Hepatocyte (in vitro differentiated cells): ENCODE results near the gene EEF1G. TPM values are rescaled to one million over a fixed set of nuclear protein-coding genes. Genes with fewer than 3 reads are reported as not detected.

Source experiments
- DNase-seq: peaks from one replicate; pipeline ENCODE4 v3.0.0-alpha.2; 2016; ENCODE audit warnings: low spot score
- H2AFZ ChIP-seq: fragments of 200-600 bp; sonication (generic); 2 replicates; pipeline ENCODE4 v1.6.0; 2016; ENCODE audit warnings: antibody characterized with exemption, mild to moderate bottlenecking
- H3K27ac ChIP-seq: fragments of 200-600 bp; sonication (generic); 2 replicates; pipeline ENCODE4 v1.5.1; 2016; ENCODE audit warnings: mild to moderate bottlenecking
- H3K27me3 ChIP-seq: fragments of 200-600 bp; sonication (generic); 2 replicates; pipeline ENCODE4 v1.6.1; 2016
- H3K36me3 ChIP-seq: fragments of 200-600 bp; sonication (generic); replicated peaks from 2 replicates; pipeline ENCODE4 v1.5.1; 2016; ENCODE audit warnings: low read depth; ENCODE audit not compliant: insufficient read depth
- H3K4me1 ChIP-seq: fragments of 200-600 bp; sonication (generic); 2 replicates; pipeline ENCODE4 v1.5.1; 2016; ENCODE audit warnings: mild to moderate bottlenecking, moderate library complexity; ENCODE audit not compliant: insufficient read depth
- H3K4me2 ChIP-seq: fragments of 200-600 bp; sonication (generic); 2 replicates; pipeline ENCODE4 v1.6.0; 2016
- H3K4me3 ChIP-seq: fragments of 200-600 bp; sonication (generic); 2 replicates; pipeline ENCODE4 v1.5.1; 2016; ENCODE audit warnings: mild to moderate bottlenecking
- H3K79me2 ChIP-seq: fragments of 200-600 bp; sonication (generic); 2 replicates; pipeline ENCODE4 v1.6.0; 2017; ENCODE audit warnings: mild to moderate bottlenecking
- H3K9me2 ChIP-seq: fragments of 200-600 bp; sonication (generic); replicated peaks from 2 replicates; pipeline ENCODE4 v1.6.0; 2017; ENCODE audit warnings: mild to moderate bottlenecking; ENCODE audit not compliant: insufficient read depth
- H3K9me3 ChIP-seq: fragments of 200-600 bp; sonication (generic); 2 replicates; pipeline ENCODE4 v1.5.1; 2016; ENCODE audit warnings: low read depth, mild to moderate bottlenecking
- H4K20me1 ChIP-seq: fragments of 200-600 bp; sonication (generic); 2 replicates; pipeline ENCODE4 v1.6.0; 2016; ENCODE audit warnings: mild to moderate bottlenecking; ENCODE audit not compliant: insufficient read depth, poor library complexity, severe bottlenecking
- EZH2 ChIP-seq: fragments of 200-600 bp; sonication (generic); IDR thresholded peaks from 2 replicates; pipeline ENCODE4 v1.6.1; 2016; ENCODE audit warnings: antibody characterized with exemption, mild to moderate bottlenecking, borderline replicate concordance
- EZH2phosphoT487 ChIP-seq: fragments of 200-600 bp; sonication (generic); IDR thresholded peaks from one replicate; pipeline ENCODE4 v1.6.1; 2018; ENCODE audit warnings: antibody characterized with exemption, mild to moderate bottlenecking, low read depth, moderate library complexity; ENCODE audit not compliant: unreplicated experiment, severe bottlenecking
- WGBS: methylation state at CpG from one replicate; pipeline ENCODE4 v1.1.6; 2016; ENCODE audit warnings: low lambda C conversion rate; ENCODE audit errors: missing lambda C conversion rate; 5-methylcytosine and 5-hydroxymethylcytosine counted together
- polyA plus RNA-seq: library from polyadenylated mRNA; unstranded; fragments of >200 nt; fragmentation: Nextera tagmentation; extraction: Ambion mirVana; gene quantifications from 2 replicates; pipeline ENCODE4 v1.2.1, GENCODE V29; 2016
- total RNA-seq: library from RNA; depleted of rRNA; stranded (reverse); fragments of >200 nt; gene quantifications from 2 replicates; pipeline ENCODE4 v1.2.3, GENCODE V29; 2014
- TF ChIP-seq, protein P1 (sequence below): fragments of 200-600 bp; sonication (generic); IDR thresholded peaks from 2 replicates; pipeline ENCODE4 v1.5.1; 2016; ENCODE audit warnings: antibody characterized with exemption, mild to moderate bottlenecking; ENCODE audit not compliant: poor library complexity

The EEF1G gene
- total and polyA plus RNA-seq, 2 experiments from 2014 or later: 526 to 1,634 TPM

DNA sequence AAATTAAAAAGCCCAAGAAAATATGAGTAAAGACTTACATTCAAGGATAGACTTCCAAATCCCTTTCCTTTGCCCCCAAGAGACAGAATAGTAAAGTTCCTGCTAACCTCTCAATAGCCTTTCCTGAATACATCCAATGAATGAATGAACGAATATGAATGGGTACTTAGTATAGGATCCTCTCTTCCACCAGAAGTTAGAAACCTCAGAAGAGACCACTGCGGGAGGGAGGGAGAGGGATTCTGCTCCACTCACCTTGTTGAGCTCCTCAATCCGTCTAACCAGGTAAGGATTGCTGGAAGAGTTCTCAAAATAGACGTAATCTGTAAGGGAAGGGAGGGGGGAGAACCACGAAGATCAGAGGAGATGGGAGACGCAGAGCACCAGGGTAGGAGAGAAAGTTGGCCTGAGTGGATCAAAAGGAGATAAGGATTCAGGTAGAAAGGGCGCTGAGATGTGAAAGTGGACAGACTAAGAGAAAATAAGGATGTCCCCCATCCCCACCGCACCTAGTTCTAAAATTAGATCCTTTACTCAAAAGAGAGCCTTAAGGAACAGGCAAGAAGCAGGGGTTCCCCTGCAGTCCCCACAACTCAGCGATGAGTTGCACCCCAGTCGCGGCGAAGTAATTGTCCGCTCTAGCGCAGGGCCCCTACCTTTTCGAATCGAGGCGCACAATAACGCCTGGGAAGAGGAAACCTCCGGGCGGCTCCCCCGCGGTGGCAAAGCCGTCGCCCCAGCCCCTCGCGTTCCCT lies 26.9 kb upstream of the EEF1G start:
- H3K4me3 ChIP-seq: peak overlapping the region; percentile 39
- H3K36me3 ChIP-seq: no peaks in the 10 kb centered on the region
- H3K4me2 ChIP-seq: peak overlapping the region; percentile 84
- H3K9me2 ChIP-seq: no peaks in the 10 kb centered on the region
- peak overlapping the region; percentile 92 for H3K27ac ChIP-seq
- no peak for DNase-seq
- H3K79me2 ChIP-seq: peaks cover 39% of the 10 kb centered on the region
- no peak for TF ChIP-seq EZH2phosphoT487
- TF ChIP-seq, protein P1, sequence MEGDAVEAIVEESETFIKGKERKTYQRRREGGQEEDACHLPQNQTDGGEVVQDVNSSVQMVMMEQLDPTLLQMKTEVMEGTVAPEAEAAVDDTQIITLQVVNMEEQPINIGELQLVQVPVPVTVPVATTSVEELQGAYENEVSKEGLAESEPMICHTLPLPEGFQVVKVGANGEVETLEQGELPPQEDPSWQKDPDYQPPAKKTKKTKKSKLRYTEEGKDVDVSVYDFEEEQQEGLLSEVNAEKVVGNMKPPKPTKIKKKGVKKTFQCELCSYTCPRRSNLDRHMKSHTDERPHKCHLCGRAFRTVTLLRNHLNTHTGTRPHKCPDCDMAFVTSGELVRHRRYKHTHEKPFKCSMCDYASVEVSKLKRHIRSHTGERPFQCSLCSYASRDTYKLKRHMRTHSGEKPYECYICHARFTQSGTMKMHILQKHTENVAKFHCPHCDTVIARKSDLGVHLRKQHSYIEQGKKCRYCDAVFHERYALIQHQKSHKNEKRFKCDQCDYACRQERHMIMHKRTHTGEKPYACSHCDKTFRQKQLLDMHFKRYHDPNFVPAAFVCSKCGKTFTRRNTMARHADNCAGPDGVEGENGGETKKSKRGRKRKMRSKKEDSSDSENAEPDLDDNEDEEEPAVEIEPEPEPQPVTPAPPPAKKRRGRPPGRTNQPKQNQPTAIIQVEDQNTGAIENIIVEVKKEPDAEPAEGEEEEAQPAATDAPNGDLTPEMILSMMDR: no peak
- TF ChIP-seq EZH2: no peak
- no peaks in the 10 kb centered on the region for H3K9me3 ChIP-seq
- H2AFZ ChIP-seq: peak overlapping the region; percentile 53
- peaks cover 16% of the 10 kb centered on the region for H4K20me1 ChIP-seq
- 3% methylated on average over 26 of the region's 26 CpGs for WGBS
- H3K27me3 ChIP-seq: no peaks in the 10 kb centered on the region
- H3K4me1 ChIP-seq: peaks cover 20% of the 10 kb centered on the region

- H3K9me2 ChIP-seq: no peaks in the 10 kb centered on the region
- no peak for DNase-seq
- H3K4me2 ChIP-seq: peak overlapping the region; percentile 84
- no peak overlapping the region for H3K4me3 ChIP-seq
- no peaks in the 10 kb centered on the region for H3K36me3 ChIP-seq
- H3K79me2 ChIP-seq: peaks cover 39% of the 10 kb centered on the region
- peaks cover 20% of the 10 kb centered on the region for H3K4me1 ChIP-seq
- 52% methylated on average over 5 of the region's 5 CpGs for WGBS
- no peak for TF ChIP-seq EZH2phosphoT487
- no peak for TF ChIP-seq EZH2
- TF ChIP-seq, protein P1: no peak
- H3K9me3 ChIP-seq: no peaks in the 10 kb centered on the region
- peak overlapping the region; percentile 92 for H3K27ac ChIP-seq
- no peaks in the 10 kb centered on the region for H3K27me3 ChIP-seq
- H4K20me1 ChIP-seq: peaks cover 16% of the 10 kb centered on the region
- no peak overlapping the region for H2AFZ ChIP-seq
Measured at GRCh38 chr11:62599901-62600300, 26.2 kb upstream of the EEF1G start.

DNA sequence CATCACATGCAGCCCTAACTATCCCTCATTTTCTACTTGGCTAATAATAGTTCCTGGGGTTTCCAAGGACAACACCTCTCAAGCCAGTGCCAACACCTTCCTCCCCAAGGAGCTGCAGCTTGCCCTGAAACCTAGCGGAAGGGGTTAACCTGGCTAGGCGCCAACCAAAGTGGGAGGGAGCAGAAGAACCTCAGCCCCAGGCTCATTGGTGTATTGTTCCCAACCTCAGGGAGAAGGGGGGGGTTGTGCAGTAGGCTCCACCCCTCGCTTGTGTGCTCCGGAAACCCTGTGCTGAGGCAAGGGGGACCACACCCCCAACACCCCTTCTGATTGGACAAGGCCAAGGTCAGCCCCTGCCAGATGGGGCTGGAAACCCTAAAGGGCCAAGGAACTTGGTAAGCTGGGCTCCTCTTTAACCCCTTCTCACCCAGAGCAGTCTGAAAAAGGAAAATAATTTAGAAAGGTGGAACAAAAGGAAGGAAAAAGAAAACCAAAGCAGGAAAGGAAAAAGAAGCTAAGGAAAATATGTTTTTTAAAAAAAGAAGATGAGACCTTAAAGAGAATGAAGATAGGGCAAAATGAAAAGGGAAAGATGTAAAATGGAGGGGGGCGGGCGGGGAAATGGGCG lies 25.5 kb upstream of the EEF1G start:
- peaks cover 20% of the 10 kb centered on the region for H3K4me1 ChIP-seq
- TF ChIP-seq, protein P1: no peak
- TF ChIP-seq EZH2phosphoT487 (no peak), EZH2 (no peak)
- H3K4me2 ChIP-seq: peak overlapping the region; percentile 84
- no peaks in the 10 kb centered on the region for H3K36me3 ChIP-seq
- H3K9me2 ChIP-seq: no peaks in the 10 kb centered on the region
- H3K9me3 ChIP-seq: no peaks in the 10 kb centered on the region
- no peak overlapping the region for H3K4me3 ChIP-seq
- H3K27me3 ChIP-seq: no peaks in the 10 kb centered on the region
- H3K79me2 ChIP-seq: peaks cover 39% of the 10 kb centered on the region
- DNase-seq: peak; percentile 91
- WGBS: 62% methylated on average over 7 of the region's 7 CpGs
- H4K20me1 ChIP-seq: peaks cover 16% of the 10 kb centered on the region
- H2AFZ ChIP-seq: no peak overlapping the region
- peak overlapping the region; percentile 92 for H3K27ac ChIP-seq
